Measurements from ENCODE around the gene OMP.

Gene OMP

GRCh38 chr11:77148963-77149715 is 46.5 kb downstream of the OMP start:
- no peak for DNase-seq (ENCODE audit: low spot score)
- in situ Hi-C loops (cut with MboI; ENCODE audit: low sequenced_read_pairs, unreplicated experiment): no loop called here
- no peak for TF ChIP-seq CTCF (IDR thresholded peaks at IDR 0.05; ENCODE audit: borderline replicate concordance, control extremely low read depth, extremely low read depth, insufficient read depth, missing control alignments)

GRCh38 chr11:77149716-77150392 is 47.2 kb downstream of the OMP start:
- no peak for TF ChIP-seq CTCF (IDR thresholded peaks at IDR 0.05; ENCODE audit: borderline replicate concordance, control extremely low read depth, extremely low read depth, insufficient read depth, missing control alignments)
- in situ Hi-C loops (cut with MboI; ENCODE audit: low sequenced_read_pairs, unreplicated experiment): no loop called here
- DNase-seq (ENCODE audit: low spot score): no peak

GRCh38 chr11:77150836-77151235 is 48.2 kb downstream of the OMP start:
- no peak for DNase-seq (ENCODE audit: low spot score)
- in situ Hi-C loops (cut with MboI; ENCODE audit: low sequenced_read_pairs, unreplicated experiment): no loop called here
- TF ChIP-seq CTCF (IDR thresholded peaks at IDR 0.05; ENCODE audit: borderline replicate concordance, control extremely low read depth, extremely low read depth, insufficient read depth, missing control alignments): no peak

GRCh38 chr11:77151804-77152509 is 49.3 kb downstream of the OMP start:
- in situ Hi-C loops (cut with MboI; ENCODE audit: low sequenced_read_pairs, unreplicated experiment): no loop called here
- no peak for DNase-seq (ENCODE audit: low spot score)
- TF ChIP-seq CTCF (IDR thresholded peaks at IDR 0.05; ENCODE audit: borderline replicate concordance, control extremely low read depth, extremely low read depth, insufficient read depth, missing control alignments): no peak

GRCh38 chr11:77152846-77153245 is 50.2 kb downstream of the OMP start:
- in situ Hi-C loops (cut with MboI; ENCODE audit: low sequenced_read_pairs, unreplicated experiment): no loop called here
- no peak for DNase-seq (ENCODE audit: low spot score)
- no peak for TF ChIP-seq CTCF (IDR thresholded peaks at IDR 0.05; ENCODE audit: borderline replicate concordance, control extremely low read depth, extremely low read depth, insufficient read depth, missing control alignments)

All from GM13976 (cell line).